A673 (cell line): Measurements from ENCODE around the gene APC. TPM values are rescaled to one million over a fixed set of nuclear protein-coding genes. Genes with fewer than 3 reads are reported as not detected.
A peak's percentile ranks its signal among the peaks of the same experiment; 100 is the strongest.

Source experiments
- BruUV-seq: library from RNA; stranded (reverse); fragments of 400-500 nt; replicated peaks from 2 replicates; lab custom pipeline; 2021; lab: Mats Ljungman, UMichigan
- CTCF ChIA-PET: fragments of 300-600 bp; sonication (Branson Sonifier 250); formaldehyde crosslinking; loops from one replicate; lab custom pipeline; 2022; ENCODE audit warnings: antibody characterized with exemption; lab: Charles Lee
- POLR2A ChIA-PET: fragments of 300-600 bp; sonication (Branson Sonifier 250); formaldehyde crosslinking; loops from one replicate; lab custom pipeline; 2022; ENCODE audit warnings: antibody characterized with exemption; ENCODE audit not compliant: low non-redundant PET; lab: Charles Lee
- DNase-seq: peaks from one replicate; pipeline ENCODE4 v3.0.0-alpha.2; 2015; ENCODE audit warnings: low spot score
- H3K27ac ChIP-seq: fragments of 200-600 bp; sonication (generic); 2 replicates; pipeline ENCODE4 v1.5.1; 2016; ENCODE audit warnings: mixed run types, low read depth, mild to moderate bottlenecking, mixed read lengths, antibody characterized with exemption, low read length; ENCODE audit not compliant: poor library complexity, severe bottlenecking
- H3K27me3 ChIP-seq: fragments of 200-600 bp; sonication (generic); replicated peaks from 2 replicates; pipeline ENCODE4 v1.6.1; 2017; ENCODE audit warnings: mixed run types, low read depth, mild to moderate bottlenecking, mixed read lengths, antibody characterized with exemption, low read length; ENCODE audit not compliant: insufficient read depth, poor library complexity
- H3K36me3 ChIP-seq: fragments of 200-600 bp; sonication (generic); 2 replicates; pipeline ENCODE4 v1.6.1; 2016; ENCODE audit warnings: mixed run types, mild to moderate bottlenecking, mixed read lengths, antibody characterized with exemption, low read length; ENCODE audit not compliant: insufficient read depth, poor library complexity, severe bottlenecking
- H3K4me1 ChIP-seq: fragments of 200-600 bp; sonication (generic); 2 replicates; pipeline ENCODE4 v1.6.1; 2017; ENCODE audit warnings: mixed run types, mild to moderate bottlenecking, mixed read lengths, antibody characterized with exemption, low read length; ENCODE audit not compliant: insufficient read depth, poor library complexity, severe bottlenecking
- H3K4me3 ChIP-seq: fragments of 200-600 bp; sonication (generic); 2 replicates; pipeline ENCODE4 v1.5.1; 2016; ENCODE audit warnings: low read depth, mixed run types, mild to moderate bottlenecking, mixed read lengths, low read length; ENCODE audit not compliant: poor library complexity, severe bottlenecking
- H3K9me3 ChIP-seq: fragments of 200-600 bp; sonication (generic); 2 replicates; pipeline ENCODE4 v1.6.1; 2016; ENCODE audit warnings: mixed run types, low read depth, mild to moderate bottlenecking, mixed read lengths, antibody characterized with exemption, low read length; ENCODE audit not compliant: poor library complexity, severe bottlenecking
- CTCF ChIP-seq: fragments of 300-800, 200-600 bp; sonication (generic); conservative IDR thresholded peaks from 2 replicates; pipeline ENCODE4 v1.5.1; 2017; ENCODE audit warnings: low read depth, mild to moderate bottlenecking, antibody characterized with exemption, low read length, moderate library complexity, mixed read lengths
- EZH2 ChIP-seq: fragments of 200-600 bp; sonication (generic); IDR thresholded peaks from 2 replicates; pipeline ENCODE4 v1.6.1; 2017; ENCODE audit warnings: borderline replicate concordance, low read depth, mild to moderate bottlenecking, mixed read lengths, antibody characterized with exemption, low read length; ENCODE audit not compliant: poor library complexity, severe bottlenecking
- intact Hi-C: fragments of 100-400 bp; cut with micrococcal nuclease; formaldehyde crosslinking; loops from one replicate; pipeline ENCODE4 v1.10.0; 2022; ENCODE audit not compliant: unreplicated experiment
- total RNA-seq: library from RNA; stranded (reverse); gene quantifications from 2 replicates; pipeline ENCODE4 v1.2.3, GENCODE V29; 2021

APC gene
- total RNA-seq, 1 experiment from 2014 or later: 39.3 TPM

GRCh38 chr5:112709416-112709815 is 28.3 kb upstream of the APC start:
- TF ChIP-seq CTCF (no peak), EZH2 (no peak)
- intact Hi-C loops: no loop called here

GRCh38 chr5:112710896-112711295 is 26.8 kb upstream of the APC start:
- Histone ChIP-seq H3K4me1 (peaks cover 7% of the 10 kb centered on the region), H3K27ac (no peak overlapping the region), H3K4me3 (no peak overlapping the region), H3K36me3 (no peaks in the 10 kb centered on the region), H3K27me3 (no peaks in the 10 kb centered on the region), H3K9me3 (no peaks in the 10 kb centered on the region)
- no TSS peak for BruUV-seq
- intact Hi-C loops: no loop called here
- no peak for TF ChIP-seq EZH2
- no peak for TF ChIP-seq CTCF
- DNase-seq: no peak
- POLR2A ChIA-PET: no interaction called here
- CTCF ChIA-PET: no interaction called here

More at GRCh38 chr5:112709416-112709815, 28.3 kb upstream of the APC start:
- no peak for DNase-seq
- Histone ChIP-seq H3K4me3 (peak overlapping the region; percentile 85), H3K27ac (no peak overlapping the region), H3K27me3 (no peaks in the 10 kb centered on the region), H3K4me1 (peaks cover 7% of the 10 kb centered on the region), H3K9me3 (no peaks in the 10 kb centered on the region), H3K36me3 (no peaks in the 10 kb centered on the region)
- BruUV-seq: no TSS peak
- ChIA-PET CTCF (no interaction called here), POLR2A (no interaction called here)

GRCh38 chr5:112711436-112711835 is 26.2 kb upstream of the APC start:
- BruUV-seq: no TSS peak
- CTCF ChIA-PET: no interaction called here
- no peaks in the 10 kb centered on the region for H3K9me3 ChIP-seq
- intact Hi-C loops: no loop called here
- H3K36me3 ChIP-seq: no peaks in the 10 kb centered on the region
- POLR2A ChIA-PET: no interaction called here
- H3K27me3 ChIP-seq: no peaks in the 10 kb centered on the region
- no peak for TF ChIP-seq CTCF
- no peak for TF ChIP-seq EZH2
- no peak for DNase-seq
- no peak overlapping the region for H3K4me3 ChIP-seq
- H3K27ac ChIP-seq: no peak overlapping the region
- H3K4me1 ChIP-seq: peaks cover 7% of the 10 kb centered on the region
